H1 (cell line): Measurements from ENCODE around the gene SHC3. TPM values are rescaled to one million over a fixed set of nuclear protein-coding genes. Genes with fewer than 3 reads are reported as not detected.

Source experiments
- CTCF ChIA-PET: fragments of 300-600 bp; sonication (Branson Sonifier 250); formaldehyde crosslinking; loops from one replicate; lab custom pipeline; 2021; ENCODE audit not compliant: partially characterized antibody; lab: Charles Lee
- POLR2A ChIA-PET: fragments of 300-600 bp; sonication (Branson Sonifier 250); formaldehyde crosslinking; loops from one replicate; lab custom pipeline; 2021; ENCODE audit warnings: inconsistent platforms; ENCODE audit not compliant: partially characterized antibody; lab: Charles Lee
- DNase-seq, 2 experiments: peaks; one replicate each; pipeline versions ENCODE4 v3.0.0 to v3.0.0-alpha.2; 2010 to 2022; ENCODE audit warnings: low spot score in 2 of 2, low read depth in 1 of 2, mixed read lengths in 1 of 2
- FAIRE-seq: peaks from 2 replicates; lab custom pipeline; 2011; peaks lifted over from hg19 to GRCh38; lab: Jason Lieb, UNC
- H2AFZ ChIP-seq: 2 replicates; pipeline ENCODE4 v1.8.1; 2012; ENCODE audit warnings: low read length, inconsistent platforms
- H2AK5ac ChIP-seq: 2 replicates; pipeline ENCODE4 v1.6.1; 2013; ENCODE audit warnings: low read depth, low read length
- H2BK120ac ChIP-seq: replicated peaks from 2 replicates; pipeline ENCODE3; 2013; ENCODE audit warnings: low read depth, low read length, inconsistent platforms
- H2BK12ac ChIP-seq: 2 replicates; pipeline ENCODE4 v1.6.1; 2013; ENCODE audit warnings: low read depth, low read length
- H2BK15ac ChIP-seq: 2 replicates; pipeline ENCODE4 v1.6.1; 2013; ENCODE audit warnings: low read length
- H2BK20ac ChIP-seq: 2 replicates; pipeline ENCODE4 v1.6.1; 2013; ENCODE audit warnings: low read length
- H2BK5ac ChIP-seq: 2 replicates; pipeline ENCODE4 v1.6.1; 2013; ENCODE audit warnings: low read depth, low read length
- H3K14ac ChIP-seq: 2 replicates; pipeline ENCODE4 v1.6.1; 2013; ENCODE audit warnings: inconsistent platforms; ENCODE audit not compliant: insufficient read length
- H3K18ac ChIP-seq: 2 replicates; pipeline ENCODE4 v1.6.1; 2013; ENCODE audit warnings: low read length; ENCODE audit errors: extremely low read depth
- H3K23ac ChIP-seq: 2 replicates; pipeline ENCODE4 v1.6.1; 2013; ENCODE audit warnings: inconsistent platforms; ENCODE audit not compliant: insufficient read length
- H3K23me2 ChIP-seq: 2 replicates; pipeline ENCODE4 v1.6.1; 2013; ENCODE audit warnings: low read depth, low read length
- H3K27ac ChIP-seq: 2 replicates; pipeline ENCODE4 v1.6.1; 2011; ENCODE audit warnings: low read depth, low read length, inconsistent platforms
- H3K27me3 ChIP-seq, 4 experiments: replicated peaks in 1 of 4; 1 replicate in 1 of 4; 2 replicates in 3 of 4; pipeline versions ENCODE4 v1.6.1 to v1.8.1; 2011 to 2013; ENCODE audit warnings: low read length in 3 of 4, mild to moderate bottlenecking in 3 of 4, inconsistent platforms in 2 of 4, mixed read lengths in 2 of 4, moderate library complexity in 1 of 4; ENCODE audit not compliant: control insufficient read depth in 3 of 4, insufficient read depth in 3 of 4; ENCODE audit errors: extremely low read depth in 1 of 4
- H3K36me3 ChIP-seq, 4 experiments: 2 replicates each; pipeline versions ENCODE4 v1.6.1 to v1.8.1; 2011 to 2013; ENCODE audit warnings: mild to moderate bottlenecking in 4 of 4, low read length in 3 of 4, moderate library complexity in 2 of 4, control low read depth in 1 of 4, inconsistent platforms in 1 of 4; ENCODE audit not compliant: insufficient read depth in 4 of 4, control insufficient read depth in 2 of 4
- H3K4ac ChIP-seq: replicated peaks from 2 replicates; pipeline ENCODE3; 2013; ENCODE audit warnings: low read length, low read depth, mixed read lengths, inconsistent platforms; ENCODE audit not compliant: insufficient read length
- H3K4me1 ChIP-seq, 4 experiments: replicated peaks in 1 of 4; 1 replicate in 1 of 4; 2 replicates in 3 of 4; pipeline versions ENCODE4 v1.6.1 to v1.8.1; 2011 to 2013; ENCODE audit warnings: low read length in 3 of 4, inconsistent platforms in 2 of 4, mixed read lengths in 1 of 4; ENCODE audit not compliant: insufficient read depth in 4 of 4, control insufficient read depth in 3 of 4
- H3K4me2 ChIP-seq, 2 experiments: 2 replicates each; pipeline versions ENCODE4 v1.6.1 to v1.8.1; 2011 to 2013; ENCODE audit warnings: low read depth in 2 of 2, low read length in 2 of 2, control low read depth in 1 of 2, inconsistent platforms in 1 of 2, mild to moderate bottlenecking in 1 of 2; ENCODE audit not compliant: insufficient read depth in 1 of 2
- H3K4me3 ChIP-seq, 4 experiments: fragments of 200-600, 300-600 bp in 1 of 4; sonication (generic), shearing (Covaris generic), sonication (Bioruptor Twin) in 1 of 4; 2 replicates each; pipeline versions ENCODE4 v1.5.1 to v1.8.1; 2011 to 2016; ENCODE audit warnings: low read length in 4 of 4, low read depth in 3 of 4, control low read depth in 2 of 4, inconsistent platforms in 2 of 4, mild to moderate bottlenecking in 2 of 4, mixed read lengths in 1 of 4, moderate library complexity in 1 of 4; ENCODE audit not compliant: insufficient read depth in 2 of 4; ENCODE audit errors: extremely low read depth in 1 of 4
- H3K56ac ChIP-seq: replicated peaks from 2 replicates; pipeline ENCODE3; 2013; ENCODE audit warnings: low read depth, mild to moderate bottlenecking, mixed read lengths, low read length, inconsistent platforms; ENCODE audit not compliant: insufficient read length
- H3K79me1 ChIP-seq: 2 replicates; pipeline ENCODE4 v1.6.1; 2013; ENCODE audit warnings: low read depth, low read length, control low read depth
- H3K79me2 ChIP-seq, 2 experiments: 2 replicates each; pipeline versions ENCODE4 v1.6.1 to v1.8.1; 2012 to 2013; ENCODE audit warnings: low read length in 2 of 2, mild to moderate bottlenecking in 2 of 2, inconsistent platforms in 1 of 2; ENCODE audit not compliant: insufficient read depth in 2 of 2, control insufficient read depth in 1 of 2
- H3K9ac ChIP-seq, 4 experiments: replicated peaks in 1 of 4; 1 replicate in 1 of 4; 2 replicates in 3 of 4; pipeline versions ENCODE4 v1.6.1 to v1.8.1; 2011 to 2013; ENCODE audit warnings: low read depth in 3 of 4, low read length in 3 of 4, control low read depth in 2 of 4, mild to moderate bottlenecking in 2 of 4, moderate library complexity in 2 of 4, inconsistent platforms in 1 of 4; ENCODE audit errors: extremely low read depth in 1 of 4
- H3K9me3 ChIP-seq, 2 experiments: 2 replicates each; pipeline versions ENCODE4 v1.6.1 to v1.8.1; 2012 to 2013; ENCODE audit warnings: mild to moderate bottlenecking in 2 of 2, moderate library complexity in 2 of 2, control low read depth in 1 of 2, inconsistent platforms in 1 of 2, low read depth in 1 of 2, low read length in 1 of 2, mixed read lengths in 1 of 2; ENCODE audit not compliant: insufficient read depth in 2 of 2
- H4K20me1 ChIP-seq, 2 experiments: replicated peaks in 1 of 2; 2 replicates each; pipeline versions ENCODE3 to v1.8.1; 2011 to 2013; ENCODE audit warnings: inconsistent platforms in 2 of 2, low read length in 2 of 2, mild to moderate bottlenecking in 1 of 2; ENCODE audit not compliant: insufficient read depth in 2 of 2, control insufficient read depth in 1 of 2
- H4K5ac ChIP-seq: 2 replicates; pipeline ENCODE4 v1.6.1; 2013; ENCODE audit warnings: low read length, low read depth, mixed read lengths, inconsistent platforms; ENCODE audit not compliant: insufficient read length
- H4K8ac ChIP-seq: 2 replicates; pipeline ENCODE4 v1.8.0; 2013; ENCODE audit warnings: mild to moderate bottlenecking, moderate library complexity, low read length, inconsistent platforms; ENCODE audit not compliant: insufficient read depth; ENCODE audit errors: extremely low read depth
- H4K91ac ChIP-seq: replicated peaks from 2 replicates; pipeline ENCODE3; 2013; ENCODE audit warnings: low read length, mixed read lengths, inconsistent platforms; ENCODE audit not compliant: insufficient read length
- CEBPB ChIP-seq: IDR thresholded peaks from 2 replicates; pipeline ENCODE4 v1.6.1; 2012; ENCODE audit warnings: low read depth, low read length
- CTBP2 ChIP-seq: IDR thresholded peaks from 2 replicates; pipeline ENCODE4 v1.7.0; 2011; ENCODE audit warnings: borderline replicate concordance, mild to moderate bottlenecking, moderate library complexity, mixed read lengths, low read length; ENCODE audit not compliant: insufficient read depth, insufficient read length
- FOSL1 ChIP-seq: IDR thresholded peaks from 2 replicates; pipeline ENCODE4 v1.6.1; 2011; ENCODE audit warnings: mild to moderate bottlenecking, low read depth, low read length, moderate library complexity; ENCODE audit not compliant: insufficient read depth
- HDAC2 ChIP-seq, 2 experiments: fragments of 300-600 bp in 1 of 2; sonication (generic) in 1 of 2; IDR thresholded peaks; 2 replicates each; pipeline ENCODE4 v1.6.1; 2011 to 2012; ENCODE audit warnings: low read depth in 2 of 2, low read length in 2 of 2, mild to moderate bottlenecking in 2 of 2, moderate library complexity in 2 of 2, borderline replicate concordance in 1 of 2, inconsistent platforms in 1 of 2
- MAX ChIP-seq: IDR thresholded peaks from 2 replicates; pipeline ENCODE4 v1.6.1; 2012; ENCODE audit warnings: inconsistent platforms
- PHF8 ChIP-seq: fragments of 200-600 bp; sonication (generic); conservative IDR thresholded peaks from 2 replicates; pipeline ENCODE4 v1.7.1; 2012; ENCODE audit warnings: low read depth, mild to moderate bottlenecking, inconsistent platforms, low read length, moderate library complexity
- SP1 ChIP-seq: IDR thresholded peaks from 2 replicates; pipeline ENCODE4 v1.6.1; 2011; ENCODE audit warnings: low read depth, low read length
- SRF ChIP-seq: IDR thresholded peaks from 2 replicates; pipeline ENCODE4 v1.6.1; 2011; ENCODE audit warnings: mild to moderate bottlenecking, low read depth, low read length, moderate library complexity
- USF2 ChIP-seq: IDR thresholded peaks from 2 replicates; pipeline ENCODE4 v1.6.1; 2011; ENCODE audit warnings: low read length, improper control_type of control experiment
- ZNF274 ChIP-seq: IDR thresholded peaks from 2 replicates; pipeline ENCODE4 v1.7.0; 2012; ENCODE audit warnings: low read length, borderline replicate concordance; ENCODE audit errors: extremely low read depth
- WGBS, 2 experiments: shearing (Covaris generic) in 1 of 2; methylation state at CpG; one replicate each; pipeline versions ENCODE4 v1.1.6 to v1.1.7; 2013 to 2015; ENCODE audit warnings: low lambda C conversion rate in 2 of 2, mixed read lengths in 2 of 2, inconsistent platforms in 1 of 2, low coverage in 1 of 2, missing lambda C conversion rate in 1 of 2; ENCODE audit not compliant: insufficient replicate concordance in 2 of 2, insufficient coverage in 1 of 2, insufficient read length in 1 of 2; ENCODE audit errors: extremely low coverage in 1 of 2, missing lambda C conversion rate in 1 of 2; 5-methylcytosine and 5-hydroxymethylcytosine counted together
- polyA plus RNA-seq, 7 experiments: library from polyadenylated mRNA; depleted of rRNA in 3 of 7; stranded (reverse) in 5 of 7; unstranded in 2 of 7; fragments of >200 nt in 5 of 7; fragments of 200-250 nt in 2 of 7; gene quantifications; 1 replicate in 5 of 7; 2 replicates in 1 of 7; 4 replicates in 1 of 7; pipeline versions ENCODE4 v1.2.1 to v1.2.3, GENCODE V29; 2011 to 2013; ENCODE audit warnings: missing spikeins in 2 of 7, mixed read lengths in 2 of 7
- total RNA-seq: library from RNA; stranded (reverse); fragmentation: NEBNext Ultra II Directional; extraction: Animal tissue kit (Norgen Biotek cat#: 25700); gene quantifications from 2 replicates; pipeline ENCODE4 v1.2.1, GENCODE V29; 2021

The SHC3 gene
- total and polyA plus RNA-seq, 2 of the 8 experiments (the other 6 are each of a cell fraction or from before 2014, with no cell fraction given) = 1.4 to 7.1 TPM

- H3K79me2 ChIP-seq = no peaks in the 10 kb centered on the region
- H3K56ac ChIP-seq = no peak overlapping the region
- H4K8ac ChIP-seq = no peak overlapping the region
- H4K20me1 ChIP-seq = no peaks in the 10 kb centered on the region
- H3K4me3 ChIP-seq = no peak overlapping the region
- no peak overlapping the region for H3K14ac ChIP-seq
- H3K9me3 ChIP-seq = peaks cover 7 to 16% of the 10 kb centered on the region in 2 experiments; a peak in 2 of 4 replicates
- H2BK12ac ChIP-seq = no peak overlapping the region
- H3K4me2 ChIP-seq = no peak overlapping the region
- H2BK20ac ChIP-seq = no peak overlapping the region
- POLR2A ChIA-PET = no interaction called here
- no peak overlapping the region for H4K91ac ChIP-seq
- H2BK120ac ChIP-seq = no peak overlapping the region
- no peak overlapping the region for H4K5ac ChIP-seq
- H2BK5ac ChIP-seq = no peak overlapping the region
- no peak overlapping the region for H3K23ac ChIP-seq
- 96% methylated on average over 5 of the region's 5 CpGs; no CpG with 5 or more reads in 1 of the 2 experiments for WGBS, 2 experiments
- H2AK5ac ChIP-seq = no peak overlapping the region
- no peak overlapping the region for H3K4ac ChIP-seq
- no peak overlapping the region for H2AFZ ChIP-seq
- no peaks in the 10 kb centered on the region for H3K4me1 ChIP-seq
- no peak overlapping the region for H3K27ac ChIP-seq
- H3K36me3 ChIP-seq = no peaks in the 10 kb centered on the region; a peak in 2 of 8 replicates
- CTCF ChIA-PET = no interaction called here
- no peaks in the 10 kb centered on the region for H3K79me1 ChIP-seq
- no peak overlapping the region for H2BK15ac ChIP-seq
- H3K23me2 ChIP-seq = peaks cover 23% of the 10 kb centered on the region; the same call in 1 of the 2 replicates
- H3K18ac ChIP-seq = no peak overlapping the region
- no peak for DNase-seq
- H3K27me3 ChIP-seq = no peaks in the 10 kb centered on the region
- no peak for FAIRE-seq
- no peak overlapping the region for H3K9ac ChIP-seq
- TF ChIP-seq HDAC2 (IDR thresholded peaks at IDR 0.05; ENCODE audit: borderline replicate concordance in 1 of 2, low read depth in 2 of 2, low read length in 2 of 2) (no peak), MAX (no peak), CTBP2 (no peak), CEBPB (no peak), PHF8 (no peak), SRF (no peak), USF2 (no peak), ZNF274 (no peak), FOSL1 (no peak), SP1 (no peak)
These were observed 117.8 kb downstream of the SHC3 start for GRCh38 chr9:89060790-89061189.
